Stimulated activated naive CD8-positive, alpha-beta T cell treated with anti-CD3 and anti-CD28 coated beads, Interleukin-15, amount 100 ng/mL, for 72 hours (primary cell): ENCODE data around the gene TRMT1.

Experiments
- ATAC-seq: fragments of 150-1000 bp; cut with Tn5 transposase; 2 replicates; pipeline ENCODE4 v1.10.0; 2021; ENCODE audit warnings: mild to moderate bottlenecking, moderate library complexity
- DNase-seq, 2 donors: peaks; one replicate each; pipeline ENCODE4 v3.0.0; 2021 to 2022
- H3K27ac Mint-ChIP-seq, 2 donors: one replicate each; pipeline ENCODE4 v1.8.0; 2022; ENCODE audit warnings: mild to moderate bottlenecking in 2 of 2, mixed read lengths in 2 of 2, moderate library complexity in 2 of 2
- H3K27me3 Mint-ChIP-seq: one replicate; pipeline ENCODE4 v1.8.0; 2022; ENCODE audit warnings: mixed read lengths
- H3K4me1 Mint-ChIP-seq: one replicate; pipeline ENCODE4 v1.8.0; 2022; ENCODE audit warnings: mild to moderate bottlenecking, mixed read lengths
- H3K4me3 Mint-ChIP-seq, 2 donors: one replicate each; pipeline ENCODE4 v1.8.0; 2022; ENCODE audit warnings: mild to moderate bottlenecking in 2 of 2, mixed read lengths in 2 of 2, moderate library complexity in 1 of 2
- H3K9me3 Mint-ChIP-seq, 2 donors: one replicate each; pipeline ENCODE4 v1.8.0; 2022; ENCODE audit warnings: mixed read lengths in 2 of 2

TRMT1 gene

DNA sequence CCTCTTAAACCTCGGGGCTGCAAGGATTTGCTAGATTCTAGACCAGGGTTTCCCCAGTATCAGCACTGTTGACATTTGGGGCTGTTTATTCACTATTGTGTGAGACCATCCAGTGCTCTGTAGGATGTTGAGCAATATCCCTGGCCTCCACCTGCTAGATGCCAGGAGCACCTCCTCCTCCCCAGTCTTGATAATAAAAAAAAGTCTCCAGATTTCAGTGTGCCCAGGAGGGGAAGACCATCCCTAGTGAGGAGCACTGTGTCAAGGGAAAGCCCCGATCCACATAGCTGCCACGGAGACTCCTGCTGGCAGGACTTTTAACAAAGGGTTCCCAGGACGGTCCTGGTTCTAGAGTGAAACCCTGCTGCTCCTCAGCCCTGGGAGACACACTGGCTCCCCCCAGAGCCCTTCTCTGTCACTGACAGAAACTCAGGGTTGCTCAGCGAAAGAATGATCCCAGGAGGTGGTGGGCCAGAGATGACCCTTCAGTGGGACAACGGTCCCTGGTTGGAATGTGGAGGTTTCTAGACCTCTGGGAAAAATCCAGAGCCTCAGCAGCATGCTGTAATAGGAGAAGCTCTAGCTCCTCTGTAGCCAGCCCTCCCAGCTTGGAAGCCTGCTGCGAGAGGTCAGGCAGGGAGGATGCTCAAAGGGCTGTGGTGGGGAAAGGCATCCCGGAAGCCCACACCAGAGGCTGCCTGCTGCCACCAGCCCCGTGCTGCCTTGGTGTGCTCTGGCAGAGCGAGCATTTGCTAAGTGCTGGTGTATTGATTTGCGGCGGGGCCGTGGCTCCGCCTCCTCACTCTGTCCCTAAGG is 34.1 kb downstream of the TRMT1 start:
- ATAC-seq = no peak
- no peaks in the 10 kb centered on the region for H3K9me3 Mint-ChIP-seq
- H3K4me3 Mint-ChIP-seq = no peak overlapping the region
- H3K27ac Mint-ChIP-seq = no peak overlapping the region
- no peaks in the 10 kb centered on the region for H3K27me3 Mint-ChIP-seq
- peaks cover 13% of the 10 kb centered on the region for H3K4me1 Mint-ChIP-seq
- DNase-seq = no peak

DNA sequence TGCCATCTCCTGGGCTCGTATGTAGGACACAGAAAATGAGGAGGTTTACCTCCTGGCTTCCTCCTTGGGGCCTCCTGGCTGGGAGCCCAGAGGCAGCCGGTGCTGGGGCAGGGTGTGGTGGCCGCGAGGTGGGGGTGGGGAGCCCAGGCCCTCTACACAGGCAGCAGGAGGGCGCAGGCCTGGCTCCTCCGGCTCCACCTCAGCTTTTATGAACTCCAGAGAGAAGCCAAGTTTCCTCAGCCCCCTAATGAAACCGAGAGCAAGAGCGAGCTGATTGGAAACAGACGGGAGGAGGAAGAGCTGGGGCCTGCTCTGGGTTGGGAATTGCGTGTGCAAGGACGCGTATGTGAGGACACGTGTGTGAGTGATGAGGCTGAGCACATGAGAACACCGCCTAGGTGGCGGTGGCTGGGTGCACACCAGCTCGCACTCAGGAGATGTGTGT is 37.0 kb downstream of the TRMT1 start:
- H3K27me3 Mint-ChIP-seq = no peaks in the 10 kb centered on the region
- no peak overlapping the region for H3K4me3 Mint-ChIP-seq
- no peak for ATAC-seq
- no peaks in the 10 kb centered on the region for H3K9me3 Mint-ChIP-seq
- H3K4me1 Mint-ChIP-seq = peaks cover 18% of the 10 kb centered on the region
- no peak for DNase-seq
- H3K27ac Mint-ChIP-seq = no peak overlapping the region

DNA sequence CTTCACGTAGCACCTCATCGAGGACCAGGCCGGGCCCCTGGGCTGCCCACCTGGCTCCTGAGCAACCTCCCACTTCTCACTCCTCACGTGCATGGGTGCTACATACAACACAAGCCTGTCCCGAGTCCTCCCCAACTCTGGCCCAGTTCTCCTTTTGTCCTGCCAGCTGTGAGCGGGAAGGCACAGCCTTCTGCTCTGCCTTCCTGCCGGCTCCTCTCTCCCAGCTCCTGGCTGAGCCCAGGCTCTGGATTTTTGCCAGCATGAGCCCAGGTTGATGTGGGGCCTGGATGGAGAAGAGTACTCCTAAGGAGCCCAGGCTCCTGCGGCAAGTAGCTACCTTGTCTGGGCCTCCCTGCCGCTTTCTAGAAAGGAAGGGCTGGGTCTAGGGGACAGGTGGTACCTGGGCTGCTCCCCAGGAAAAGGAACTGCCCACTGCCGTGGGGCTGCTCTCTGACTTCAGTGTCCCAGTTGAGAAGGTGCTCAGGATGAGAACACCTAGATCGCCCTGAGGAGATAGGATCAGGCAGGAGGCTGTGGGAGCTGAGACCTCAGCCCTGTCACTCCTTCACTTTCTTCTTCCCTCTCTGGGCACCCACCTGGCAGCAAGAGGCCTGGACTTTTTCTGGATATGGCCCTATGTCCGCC is 37.5 kb downstream of the TRMT1 start:
- H3K9me3 Mint-ChIP-seq = no peaks in the 10 kb centered on the region
- DNase-seq = no peak
- no peaks in the 10 kb centered on the region for H3K27me3 Mint-ChIP-seq
- no peak overlapping the region for H3K4me3 Mint-ChIP-seq
- H3K27ac Mint-ChIP-seq = no peak overlapping the region
- no peak for ATAC-seq
- H3K4me1 Mint-ChIP-seq = peaks cover 18% of the 10 kb centered on the region

DNA sequence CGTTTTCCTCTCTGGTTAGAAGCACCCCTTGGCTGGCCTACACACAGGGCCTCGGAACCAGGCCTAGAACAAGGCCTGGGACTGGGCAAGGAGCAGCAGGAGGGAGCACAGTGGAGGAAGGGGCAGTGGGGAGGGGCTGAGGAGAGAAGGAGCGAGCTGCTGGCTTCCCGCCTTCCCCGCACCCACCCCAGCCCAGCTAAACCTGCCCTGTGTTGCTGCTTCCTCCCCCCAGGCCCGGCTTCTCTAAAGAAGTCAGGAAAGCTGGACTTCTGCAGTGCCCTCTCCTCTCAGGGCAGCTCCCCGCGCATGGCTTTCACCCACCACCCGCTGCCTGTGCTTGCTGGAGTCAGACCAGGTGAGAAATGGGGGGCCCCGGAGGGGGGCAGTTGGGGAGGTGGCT is 38.2 kb downstream of the TRMT1 start:
- peaks cover 18% of the 10 kb centered on the region for H3K4me1 Mint-ChIP-seq
- H3K4me3 Mint-ChIP-seq = no peak overlapping the region
- H3K27ac Mint-ChIP-seq = no peak overlapping the region
- H3K9me3 Mint-ChIP-seq = no peaks in the 10 kb centered on the region
- ATAC-seq = no peak
- no peak for DNase-seq
- H3K27me3 Mint-ChIP-seq = no peaks in the 10 kb centered on the region

DNA sequence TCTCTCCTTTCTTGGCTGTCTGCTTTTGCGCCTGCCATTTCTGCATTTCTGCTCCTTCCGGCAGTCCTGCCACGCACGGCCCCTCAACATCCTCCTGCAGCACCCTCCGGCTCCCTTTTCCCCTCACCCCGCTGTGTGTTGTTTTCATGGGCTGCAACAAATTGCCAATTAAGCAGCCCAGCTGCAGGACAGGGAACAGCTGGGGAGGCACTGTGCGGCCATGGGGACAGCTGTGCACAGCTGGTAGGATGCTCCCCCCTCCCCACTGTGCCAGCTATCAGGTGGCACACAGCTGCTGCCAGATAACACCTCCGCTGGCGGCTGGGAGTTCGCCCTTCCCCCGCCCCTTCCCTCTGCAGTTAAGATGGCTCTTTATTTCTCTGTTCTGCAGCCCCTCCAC is 39.3 kb downstream of the TRMT1 start:
- no peaks in the 10 kb centered on the region for H3K9me3 Mint-ChIP-seq
- H3K27me3 Mint-ChIP-seq = no peaks in the 10 kb centered on the region

DNA sequence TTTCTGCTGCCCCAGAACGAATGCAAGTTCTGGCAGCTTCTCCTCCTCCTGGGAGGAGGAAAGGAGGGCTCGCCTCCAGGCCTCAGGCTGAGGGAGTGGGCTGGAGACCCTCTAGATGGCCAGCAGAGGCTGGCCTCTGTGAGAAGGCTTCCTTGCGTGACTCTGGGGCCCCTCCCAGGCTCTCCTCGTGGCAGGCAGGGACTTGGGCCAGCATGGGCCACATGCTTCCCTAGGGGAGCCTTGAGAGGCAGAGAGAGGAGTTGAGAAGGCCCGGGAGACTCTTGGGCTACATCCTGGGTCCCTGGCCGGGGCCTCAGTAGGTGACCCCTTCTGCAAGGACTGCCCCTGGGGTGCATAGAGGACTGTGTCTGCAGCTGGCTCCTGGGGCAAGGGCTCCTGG is 39.8 kb downstream of the TRMT1 start:
- Mint-ChIP-seq H3K4me3 (no peak overlapping the region), H3K27me3 (no peaks in the 10 kb centered on the region)

More for the DNA sequence above, 39.3 kb downstream of the TRMT1 start:
- no peak overlapping the region for H3K4me3 Mint-ChIP-seq
- DNase-seq (no peak), ATAC-seq (no peak)
- peaks cover 18% of the 10 kb centered on the region for H3K4me1 Mint-ChIP-seq
- no peak overlapping the region for H3K27ac Mint-ChIP-seq

DNA sequence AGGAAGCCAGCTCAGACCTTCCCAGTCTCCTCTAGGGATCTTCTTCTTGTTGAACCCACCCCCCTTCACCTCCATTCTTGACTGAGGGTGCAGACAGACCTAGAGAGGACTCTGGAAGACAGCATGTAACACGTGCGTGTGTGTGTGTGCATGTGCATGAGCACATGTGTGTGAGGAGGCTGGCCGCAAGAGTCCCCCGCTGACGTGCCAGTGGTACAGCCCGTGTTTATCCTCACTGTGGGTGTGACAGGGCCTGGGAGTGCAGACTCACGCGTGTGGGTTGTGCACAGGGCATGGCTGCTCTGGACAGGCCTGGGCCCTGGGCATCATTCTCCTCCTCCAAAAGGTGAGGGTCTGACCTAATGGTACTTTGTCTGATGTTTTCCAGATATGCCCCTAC is 40.2 kb downstream of the TRMT1 start:
- Mint-ChIP-seq H3K4me1 (peaks cover 18% of the 10 kb centered on the region), H3K4me3 (no peak overlapping the region), H3K27ac (no peak overlapping the region), H3K27me3 (no peaks in the 10 kb centered on the region), H3K9me3 (no peaks in the 10 kb centered on the region)
- DNase-seq (no peak), ATAC-seq (no peak)

More for the DNA sequence above, 39.8 kb downstream of the TRMT1 start:
- no peak for ATAC-seq
- H3K4me1 Mint-ChIP-seq = peaks cover 18% of the 10 kb centered on the region
- H3K9me3 Mint-ChIP-seq = no peaks in the 10 kb centered on the region
- no peak overlapping the region for H3K27ac Mint-ChIP-seq
- DNase-seq = no peak

DNA sequence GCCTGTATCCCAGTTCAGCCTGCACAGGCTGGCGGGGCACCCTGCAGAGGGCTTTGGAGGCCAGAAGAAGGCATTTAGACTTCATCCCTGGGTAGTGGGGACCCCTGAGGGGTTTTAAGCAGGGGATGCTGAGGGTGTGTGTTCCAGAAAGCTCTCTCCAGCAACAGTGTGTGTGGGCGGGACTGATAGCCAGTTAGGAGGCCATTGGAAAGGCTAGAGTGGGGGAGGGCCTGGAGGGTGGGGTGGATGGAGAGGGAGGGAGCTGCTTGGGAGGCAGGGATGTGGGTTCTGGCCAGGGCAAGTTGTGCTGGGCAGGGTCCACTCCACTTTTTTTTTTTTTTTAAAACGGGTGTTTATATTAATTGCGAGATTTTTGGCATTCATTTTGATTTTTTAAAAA is 42.2 kb downstream of the TRMT1 start:
- H3K27me3 Mint-ChIP-seq = no peaks in the 10 kb centered on the region
- ATAC-seq (no peak), DNase-seq (no peak)
- no peak overlapping the region for H3K27ac Mint-ChIP-seq
- H3K4me3 Mint-ChIP-seq = no peak overlapping the region
- peaks cover 18% of the 10 kb centered on the region for H3K4me1 Mint-ChIP-seq
- H3K9me3 Mint-ChIP-seq = no peaks in the 10 kb centered on the region

DNA sequence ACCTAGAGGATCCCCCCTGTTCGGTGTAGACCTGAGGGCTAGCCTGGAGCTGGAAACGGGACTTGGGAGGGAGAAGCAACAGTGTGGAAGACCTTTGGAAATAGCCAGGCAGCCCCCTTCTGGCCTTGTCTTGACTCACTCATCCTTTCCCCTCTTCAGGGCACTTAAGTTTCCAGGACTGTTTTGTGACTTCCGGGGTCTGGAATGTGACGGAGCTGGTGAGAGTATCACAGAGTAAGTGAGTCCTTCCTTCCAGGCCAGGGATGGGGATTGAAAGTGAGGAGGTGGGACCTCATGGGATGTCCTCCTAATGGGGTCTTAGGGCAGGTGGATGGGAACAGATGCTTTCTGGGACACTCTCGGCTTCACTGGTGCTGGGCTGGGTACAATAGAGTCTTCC is 43.3 kb downstream of the TRMT1 start:
- ATAC-seq (no peak), DNase-seq (no peak)
- H3K4me1 Mint-ChIP-seq = peaks cover 13% of the 10 kb centered on the region
- H3K27me3 Mint-ChIP-seq = no peaks in the 10 kb centered on the region
- H3K9me3 Mint-ChIP-seq = no peaks in the 10 kb centered on the region
- no peak overlapping the region for H3K4me3 Mint-ChIP-seq
- H3K27ac Mint-ChIP-seq = no peak overlapping the region

DNA sequence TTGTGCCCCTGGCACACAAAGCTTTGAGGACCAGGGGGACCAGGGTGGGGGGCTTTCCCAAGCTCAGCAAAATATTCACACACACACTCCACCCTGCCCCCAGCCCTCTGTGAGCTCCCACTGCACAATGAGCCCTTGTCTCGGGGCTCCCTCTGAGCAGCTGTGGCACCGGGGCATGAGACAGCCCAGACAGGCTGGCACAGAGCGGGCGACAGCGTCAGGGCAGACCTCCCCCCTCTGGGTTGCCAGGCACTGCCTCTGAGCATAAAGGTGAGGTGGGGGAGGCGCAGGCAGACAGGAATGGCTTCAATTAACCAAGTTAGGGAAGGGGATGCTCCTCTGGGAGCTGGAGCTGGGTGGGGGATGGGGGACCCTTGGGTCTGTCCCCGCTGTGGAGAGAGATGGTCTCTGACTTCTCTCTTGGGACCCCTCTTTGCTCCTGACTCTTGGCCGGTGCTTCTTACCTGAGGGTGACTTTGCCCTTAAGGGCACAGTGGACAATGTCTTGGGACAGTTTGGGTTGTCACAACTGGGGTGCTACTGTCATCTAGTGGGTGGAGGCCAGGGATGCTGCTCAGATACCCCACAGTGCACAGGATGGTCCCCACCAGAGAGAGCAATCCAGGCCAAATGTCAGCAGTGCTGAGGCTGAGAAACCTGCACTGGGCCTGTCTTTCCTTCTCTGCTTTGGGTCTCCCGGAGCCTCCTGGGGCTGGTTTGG is 44.2 kb downstream of the TRMT1 start:
- Mint-ChIP-seq H3K9me3 (no peaks in the 10 kb centered on the region), H3K4me1 (peaks cover 4% of the 10 kb centered on the region), H3K27me3 (no peaks in the 10 kb centered on the region), H3K27ac (no peak overlapping the region), H3K4me3 (no peak overlapping the region)
- ATAC-seq (no peak), DNase-seq (no peak)

DNA sequence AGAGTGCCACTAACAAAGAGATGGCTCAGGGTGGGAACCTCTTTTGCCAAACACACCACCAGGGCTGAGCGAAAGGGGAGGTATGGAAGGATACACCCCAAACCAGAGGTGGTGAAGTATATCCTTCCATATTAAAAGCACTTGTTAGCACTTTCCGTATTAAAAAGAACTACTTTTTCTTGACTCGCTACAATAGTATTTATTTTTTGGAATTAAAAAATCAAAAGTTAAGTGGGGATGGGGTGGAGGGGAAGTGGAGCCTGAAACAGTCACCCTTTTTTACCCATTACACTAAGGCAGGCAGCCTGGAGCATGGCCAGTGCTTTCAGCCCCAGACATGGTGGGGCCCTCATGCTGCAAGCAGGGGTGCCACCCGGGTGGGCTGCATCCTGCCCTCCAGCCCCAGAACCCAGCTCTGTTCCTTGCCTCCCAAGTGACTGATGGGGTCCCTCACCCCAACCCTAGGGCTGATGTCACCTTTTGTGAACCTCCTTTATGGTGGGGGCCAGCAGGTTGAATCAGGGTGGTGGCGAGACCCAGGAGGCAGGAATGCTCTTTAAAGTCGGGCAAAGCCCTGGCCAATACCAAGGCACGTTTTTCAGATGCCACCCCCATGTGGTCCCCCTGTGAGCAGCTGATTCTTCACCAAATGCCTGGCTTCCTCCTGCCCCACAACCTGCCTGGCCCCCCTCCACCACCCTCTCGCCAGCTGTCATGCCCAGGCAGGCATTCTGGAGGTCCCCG is 44.9 kb downstream of the TRMT1 start:
- no peak for ATAC-seq
- Mint-ChIP-seq H3K4me3 (no peak overlapping the region), H3K9me3 (no peaks in the 10 kb centered on the region), H3K4me1 (no peaks in the 10 kb centered on the region), H3K27ac (no peak overlapping the region), H3K27me3 (no peaks in the 10 kb centered on the region)
- no peak for DNase-seq

DNA sequence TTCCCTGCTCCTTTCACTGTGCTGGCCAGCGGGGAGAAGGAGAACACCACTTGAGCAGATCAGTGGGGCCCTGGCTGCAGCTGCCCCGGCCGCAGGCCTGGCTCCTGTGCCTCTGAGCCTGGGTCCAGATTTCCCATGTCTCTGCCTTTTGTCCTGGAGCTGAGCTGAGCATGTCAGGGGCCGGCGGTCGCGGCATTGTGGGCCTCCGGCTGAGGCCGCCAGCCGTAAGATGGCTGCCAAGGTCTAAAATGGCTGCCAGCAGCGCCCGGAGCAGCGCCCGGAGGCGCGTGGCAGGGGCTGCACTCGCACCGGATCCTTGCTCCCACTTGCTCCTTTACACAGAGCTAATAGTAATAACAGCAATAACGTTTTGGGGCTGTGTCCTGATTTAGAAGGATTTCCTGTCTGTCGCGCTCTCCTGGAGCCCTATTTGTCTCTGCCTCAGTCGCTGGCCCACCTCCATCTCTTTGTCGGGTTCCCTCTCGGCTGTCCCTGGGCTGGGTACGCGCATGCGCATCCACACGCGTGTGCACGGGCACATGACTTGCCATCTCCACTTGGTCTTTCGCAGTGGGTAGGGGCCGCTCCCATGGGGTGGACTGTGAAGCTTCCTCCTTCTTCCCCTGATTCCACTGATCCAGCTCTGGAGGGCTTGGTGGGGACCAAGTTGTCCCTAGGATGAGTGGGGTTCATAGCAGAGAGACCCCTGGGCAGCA is 46.0 kb downstream of the TRMT1 start:
- Mint-ChIP-seq H3K27ac (no peak overlapping the region), H3K4me3 (no peak overlapping the region), H3K9me3 (no peaks in the 10 kb centered on the region), H3K27me3 (no peaks in the 10 kb centered on the region), H3K4me1 (no peaks in the 10 kb centered on the region)
- ATAC-seq (no peak), DNase-seq (no peak)

DNA sequence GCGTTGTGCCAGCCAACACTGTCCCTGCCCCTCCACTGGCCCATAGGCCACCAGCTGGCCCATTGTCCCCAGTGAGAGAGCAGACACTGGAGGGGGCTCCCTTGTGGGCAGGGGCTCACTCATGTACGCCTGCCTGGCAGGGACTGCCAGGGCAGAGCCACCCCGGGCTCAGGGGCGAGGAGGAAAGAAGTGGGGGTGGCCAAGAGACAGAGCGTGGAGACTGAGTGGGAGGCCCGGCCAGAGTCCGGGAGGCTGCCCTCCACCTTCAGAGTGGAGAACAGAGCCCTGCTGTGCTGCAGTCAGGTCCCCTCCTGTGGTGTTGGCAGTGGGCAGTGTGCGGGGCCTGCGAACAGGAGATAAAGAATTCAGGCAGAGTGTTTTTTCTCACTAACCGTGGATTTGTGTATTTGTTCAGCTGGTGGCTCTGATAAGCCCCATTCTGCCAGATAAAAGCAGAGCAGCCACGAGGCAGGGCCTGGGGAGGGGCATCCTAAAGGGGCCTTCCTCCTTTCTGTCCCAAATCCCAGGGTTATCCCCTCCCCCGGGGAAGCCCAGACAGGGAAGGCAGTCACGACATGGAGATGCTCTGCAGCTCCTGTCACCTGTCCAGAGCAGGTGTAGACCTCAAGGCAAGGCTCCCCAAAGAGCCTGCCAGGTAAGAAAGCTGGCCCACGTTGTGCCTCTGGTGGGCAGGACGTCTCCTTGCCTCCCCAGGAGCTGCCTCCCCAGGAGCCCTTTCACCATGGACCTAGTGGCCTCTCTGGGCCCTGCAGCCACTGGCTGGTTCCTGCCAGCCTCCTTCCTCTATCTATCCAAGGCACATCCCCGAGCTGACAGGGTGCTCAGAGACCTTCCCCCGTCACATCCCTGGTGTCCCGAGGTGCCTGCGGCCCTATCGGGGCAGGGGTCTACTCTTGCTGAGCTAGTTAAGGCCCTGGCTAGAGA is 46.9 kb downstream of the TRMT1 start:
- DNase-seq = no peak
- ATAC-seq = no peak
- Mint-ChIP-seq H3K27me3 (no peaks in the 10 kb centered on the region), H3K4me3 (no peak overlapping the region), H3K4me1 (no peaks in the 10 kb centered on the region), H3K27ac (no peak overlapping the region), H3K9me3 (no peaks in the 10 kb centered on the region)
